ENCODE results near the gene SLC10A4.

Gene SLC10A4

DNA sequence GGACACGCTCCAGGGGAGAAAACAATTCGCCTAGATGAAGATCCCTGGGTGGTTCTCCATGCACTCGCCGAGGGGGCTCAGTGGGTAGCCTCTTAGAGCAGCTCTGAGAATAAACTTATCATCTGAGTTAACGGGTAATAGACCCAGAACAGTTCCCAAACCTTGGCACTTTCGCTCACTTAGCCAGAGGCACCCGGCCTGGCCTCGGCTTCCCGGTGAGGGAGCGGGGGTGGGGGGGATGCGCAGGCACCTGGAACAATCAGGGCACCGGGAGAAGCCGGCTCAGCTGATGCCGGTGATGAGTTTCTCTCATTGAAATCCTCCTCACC lies 6.5 kb downstream of the SLC10A4 start:
- no peak for DNase-seq (ENCODE audit: low spot score)

DNA sequence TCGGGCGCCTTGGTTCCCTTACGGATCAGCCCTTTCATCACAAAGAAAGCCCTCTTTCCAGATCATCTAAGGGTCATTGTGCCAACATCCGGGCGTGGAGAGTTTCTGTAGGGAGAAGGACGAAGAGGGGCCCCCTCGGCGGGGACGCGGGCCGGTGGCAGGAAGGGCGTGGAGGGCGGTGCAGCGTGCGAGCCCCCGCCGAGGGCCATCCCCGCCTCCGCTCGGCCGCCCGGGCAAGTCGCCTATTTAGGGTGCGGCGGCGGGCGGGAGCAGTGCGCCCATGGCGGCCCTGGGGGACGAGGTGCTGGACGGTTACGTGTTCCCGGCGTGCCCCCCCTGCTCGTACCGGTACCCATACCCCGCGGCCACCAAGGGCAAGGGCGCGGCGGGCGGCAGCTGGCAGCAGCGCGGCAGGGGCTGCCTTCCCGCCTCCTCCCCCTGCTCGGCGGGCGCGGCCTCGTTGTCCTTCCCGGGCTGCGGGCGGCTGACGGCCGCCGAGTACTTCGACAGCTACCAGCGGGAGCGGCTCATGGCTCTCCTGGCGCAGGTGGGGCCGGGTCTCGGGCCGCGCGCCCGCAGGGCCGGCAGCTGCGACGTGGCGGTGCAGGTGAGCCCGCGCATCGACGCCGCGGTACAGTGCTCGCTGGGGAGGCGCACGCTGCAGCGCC lies 7.0 kb downstream of the SLC10A4 start, which contains the start of gene ZAR1:
Gene ZAR1, plus strand, starts transcription at position 241 of the 668 bp plus-strand sequence. Its CDS starts 40 bp downstream, at position 281.
- DNase-seq (ENCODE audit: low spot score) = no peak

DNA sequence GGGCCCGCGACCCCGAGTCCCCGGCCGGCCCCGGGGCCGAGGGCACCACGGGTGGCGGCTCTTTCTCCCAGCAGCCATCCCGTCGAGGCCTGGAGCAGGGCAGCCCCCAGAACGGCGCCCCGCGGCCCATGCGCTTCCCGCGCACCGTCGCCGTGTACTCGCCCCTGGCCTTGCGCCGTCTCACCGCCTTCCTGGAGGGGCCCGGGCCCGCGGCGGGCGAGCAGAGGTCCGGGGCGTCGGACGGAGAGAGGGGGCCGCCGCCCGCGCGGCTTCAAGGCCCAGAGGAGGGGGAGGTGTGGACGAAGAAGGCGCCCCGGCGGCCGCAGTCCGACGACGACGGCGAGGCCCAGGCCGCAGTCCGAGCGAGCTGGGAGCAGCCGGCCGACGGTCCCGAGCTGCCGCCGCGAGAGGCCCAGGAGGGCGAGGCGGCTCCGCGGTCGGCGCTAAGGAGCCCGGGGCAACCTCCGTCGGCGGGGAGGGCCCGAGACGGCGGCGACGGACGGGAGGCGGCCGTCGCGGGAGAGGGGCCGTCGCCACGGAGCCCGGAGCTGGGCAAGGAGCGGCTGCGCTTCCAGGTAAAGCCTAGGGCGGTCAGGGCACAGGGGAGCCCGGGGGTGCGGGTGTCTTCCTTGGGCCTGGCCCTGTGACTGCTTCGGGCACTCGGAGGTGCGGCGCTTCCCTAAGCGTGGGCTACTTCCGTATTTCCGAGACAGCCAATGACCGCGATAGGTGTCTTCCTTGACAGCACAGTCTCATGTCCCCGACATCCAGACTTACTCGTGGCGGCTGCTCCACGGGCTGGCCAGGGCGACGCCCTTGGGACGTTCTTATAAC lies 7.8 kb downstream of the SLC10A4 start:
- no peak for DNase-seq (ENCODE audit: low spot score)

DNA sequence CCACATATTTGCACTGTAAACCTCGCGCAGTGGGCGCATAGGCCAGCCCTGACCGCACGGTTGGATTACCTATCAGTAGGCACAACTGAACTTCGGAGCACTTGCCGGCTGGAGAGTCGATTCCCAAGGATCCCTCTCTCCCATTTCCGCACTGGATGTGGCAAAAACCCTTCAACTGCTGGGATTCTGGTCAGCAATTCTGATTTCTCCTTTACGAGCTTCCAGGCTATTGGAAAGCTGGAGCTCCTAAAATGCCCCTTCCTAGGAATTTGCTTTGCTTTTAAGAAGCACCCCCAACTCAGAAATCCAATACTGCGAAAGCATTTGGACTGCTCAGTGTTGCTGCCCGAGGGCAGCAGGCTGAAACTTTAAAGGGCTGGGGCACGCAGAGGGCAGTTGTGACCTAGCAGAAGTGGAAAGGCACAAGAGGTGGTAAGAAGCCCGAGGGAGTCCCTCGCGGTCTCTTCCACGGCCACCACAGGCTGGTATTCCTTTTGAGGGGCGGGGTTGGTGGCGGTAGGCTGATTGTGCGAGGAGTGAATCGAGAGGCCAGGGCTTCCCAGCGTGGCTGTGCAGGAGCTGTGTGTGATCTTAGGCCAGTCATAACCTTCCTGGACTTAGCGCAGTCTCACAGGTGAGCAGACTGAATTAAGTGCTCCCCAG lies 8.5 kb downstream of the SLC10A4 start:
- no peak for DNase-seq (ENCODE audit: low spot score)

DNA sequence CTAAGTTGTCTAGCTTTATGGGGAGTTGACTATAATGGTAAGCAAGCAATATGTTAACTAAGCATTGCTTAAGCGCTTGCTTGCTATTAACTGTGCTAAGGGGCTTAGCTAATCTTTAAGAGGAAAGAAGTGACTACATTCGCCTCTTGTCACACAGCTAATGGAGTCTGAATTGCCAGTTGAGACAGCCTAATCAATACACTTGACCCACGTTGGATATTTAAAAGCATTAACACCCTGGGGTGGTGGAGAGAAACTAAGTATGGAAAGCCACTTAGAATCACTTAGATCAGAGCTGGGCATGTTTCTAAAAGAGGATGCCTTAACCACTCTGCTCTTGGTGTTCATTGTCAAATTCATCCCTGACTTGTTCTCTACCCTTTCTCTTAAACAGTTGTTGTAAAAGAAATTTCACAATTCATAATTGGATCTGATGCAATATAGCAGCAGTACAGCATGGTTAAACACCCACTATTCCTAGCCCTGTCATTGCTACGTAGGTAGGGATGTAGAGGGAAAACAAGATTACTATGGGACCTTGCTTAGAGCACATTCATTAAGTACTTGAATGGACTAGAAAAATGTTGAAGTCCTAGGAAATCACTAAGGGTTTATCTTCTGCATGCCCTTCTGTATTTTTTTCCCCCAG lies 10.4 kb downstream of the SLC10A4 start:
- no peak for DNase-seq (ENCODE audit: low spot score)

DNA sequence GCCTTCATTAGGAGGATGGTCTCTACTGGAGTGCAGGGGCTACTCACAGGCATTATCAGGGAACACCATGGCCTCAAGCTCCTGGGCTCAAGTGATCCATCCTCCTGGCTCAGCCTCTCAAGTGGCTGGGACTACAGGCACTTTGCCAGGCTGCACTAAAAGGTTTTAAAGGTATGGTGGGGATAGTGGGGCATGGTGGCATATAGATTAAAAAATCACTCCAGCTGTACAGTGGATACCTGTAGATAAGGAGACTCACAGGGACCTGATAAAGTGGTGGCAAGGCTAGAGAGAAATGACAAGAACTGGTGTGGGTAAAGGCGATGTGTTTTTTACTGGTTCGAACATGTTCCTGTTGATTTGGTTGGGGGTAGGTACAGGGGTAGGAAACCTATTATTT lies 12.8 kb downstream of the SLC10A4 start:
- DNase-seq (ENCODE audit: low spot score) = no peak

DNA sequence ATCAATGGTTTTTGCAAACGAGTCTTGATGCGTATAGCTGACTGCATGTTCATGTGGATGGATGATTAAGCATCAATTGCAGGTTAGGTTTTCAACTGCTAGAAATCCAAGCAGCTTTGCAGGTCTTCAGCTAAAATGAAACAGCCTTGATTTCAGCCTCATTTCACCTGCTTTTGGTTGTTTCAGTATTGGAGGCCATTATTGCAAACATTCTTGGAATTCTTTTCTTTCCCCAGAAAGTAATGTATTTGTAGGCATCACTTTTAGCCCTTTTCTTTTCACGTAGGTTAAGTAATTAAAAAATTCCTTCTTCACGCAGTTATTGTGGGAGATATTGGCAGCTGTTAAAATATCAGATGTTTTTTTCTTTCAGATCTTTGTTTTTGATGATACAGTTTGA lies 15.8 kb downstream of the SLC10A4 start:
- DNase-seq (ENCODE audit: low spot score) = no peak

DNA sequence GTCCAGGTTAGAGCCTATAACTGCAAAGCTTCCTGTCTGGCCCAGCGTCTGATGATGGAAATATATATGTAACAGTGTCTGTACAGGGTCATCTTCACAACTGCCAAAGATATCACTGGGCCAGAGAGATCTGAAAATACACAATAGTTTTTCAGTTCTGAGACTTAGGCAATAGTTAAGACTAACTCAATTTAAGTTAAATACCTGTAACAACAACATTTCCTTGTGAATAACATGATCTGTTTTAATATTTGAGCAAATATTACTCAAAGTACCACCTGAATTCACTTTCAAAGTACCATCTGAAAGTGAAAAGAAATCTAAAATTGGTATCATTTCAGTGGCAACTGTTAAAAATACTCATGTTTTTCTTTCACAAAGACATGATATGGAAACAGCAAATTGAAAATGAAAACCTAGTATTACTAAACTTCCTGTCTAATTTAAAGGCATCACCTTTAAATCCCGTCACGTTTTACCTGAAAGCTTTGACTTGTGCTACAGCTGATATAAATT lies 16.5 kb downstream of the SLC10A4 start:
- no peak for DNase-seq (ENCODE audit: low spot score)

DNA sequence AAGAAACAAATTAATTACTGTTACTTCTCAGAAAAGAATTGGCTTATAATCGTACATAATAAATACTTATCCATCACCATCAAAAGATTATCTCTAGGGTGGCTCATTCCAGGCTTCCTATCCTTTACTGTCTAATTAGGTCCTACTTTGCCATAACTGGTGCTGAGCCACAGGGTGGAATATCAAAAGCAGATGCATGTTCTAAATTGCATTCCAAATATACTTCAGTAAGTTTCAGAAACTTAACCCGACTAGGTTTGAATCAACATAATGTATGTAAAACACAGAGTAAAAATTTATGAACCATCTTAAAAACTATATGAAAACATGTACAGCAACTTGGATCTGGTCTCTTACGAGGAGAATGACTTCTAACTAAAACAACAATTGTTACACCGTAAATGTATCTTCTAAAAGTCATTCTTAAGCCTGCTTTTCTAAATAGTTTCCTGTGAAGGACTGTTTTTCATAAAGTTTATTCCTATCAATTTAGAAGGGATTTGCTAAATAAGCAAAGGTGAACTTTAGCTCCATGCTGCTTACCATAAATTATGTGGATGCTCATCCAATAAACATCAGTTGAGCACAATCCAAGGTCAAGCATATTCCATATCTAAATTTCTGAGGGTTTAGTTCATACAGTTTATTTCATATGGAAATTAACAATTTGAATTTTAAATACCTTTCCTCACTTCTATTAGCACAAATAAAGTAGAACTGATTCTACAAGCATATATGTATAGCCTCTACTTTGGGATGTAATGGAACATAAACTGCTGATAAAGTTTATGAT lies 20.3 kb downstream of the SLC10A4 start:
- DNase-seq (ENCODE audit: low spot score) = no peak

DNA sequence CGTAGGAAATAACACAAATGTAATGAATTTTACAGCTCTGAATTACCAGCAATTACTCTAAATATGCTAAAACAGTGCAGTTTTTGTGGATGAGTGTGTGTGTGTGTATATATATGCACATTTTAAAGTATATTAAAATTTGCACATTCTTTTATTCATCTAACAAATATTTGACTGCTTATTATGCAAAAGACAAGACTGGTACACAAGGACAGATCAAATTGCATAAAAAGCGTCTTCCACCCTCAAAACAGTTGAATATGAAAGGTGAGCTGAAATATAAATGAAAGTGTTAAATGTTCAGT lies 20.8 kb downstream of the SLC10A4 start:
- DNase-seq (ENCODE audit: low spot score) = no peak

DNA sequence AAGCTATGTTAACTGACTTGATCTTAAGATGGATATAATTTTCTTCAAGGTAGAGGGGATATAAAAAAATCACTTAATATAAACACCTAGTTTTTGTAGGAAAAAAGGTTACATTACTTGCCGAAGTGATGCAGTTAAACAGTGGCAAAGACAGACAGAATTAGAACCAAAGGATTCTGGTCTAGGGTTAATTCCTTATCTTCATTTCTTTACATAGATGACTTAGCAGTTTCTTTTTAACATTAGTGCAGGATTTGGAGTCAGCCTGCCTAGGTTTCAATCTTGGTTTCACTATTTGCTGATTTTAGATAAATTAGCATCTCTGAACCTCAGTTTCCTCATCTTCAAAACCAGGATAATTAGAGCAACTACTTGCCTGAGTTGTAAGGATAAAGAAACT lies 21.2 kb downstream of the SLC10A4 start:
- DNase-seq (ENCODE audit: low spot score) = no peak

DNA sequence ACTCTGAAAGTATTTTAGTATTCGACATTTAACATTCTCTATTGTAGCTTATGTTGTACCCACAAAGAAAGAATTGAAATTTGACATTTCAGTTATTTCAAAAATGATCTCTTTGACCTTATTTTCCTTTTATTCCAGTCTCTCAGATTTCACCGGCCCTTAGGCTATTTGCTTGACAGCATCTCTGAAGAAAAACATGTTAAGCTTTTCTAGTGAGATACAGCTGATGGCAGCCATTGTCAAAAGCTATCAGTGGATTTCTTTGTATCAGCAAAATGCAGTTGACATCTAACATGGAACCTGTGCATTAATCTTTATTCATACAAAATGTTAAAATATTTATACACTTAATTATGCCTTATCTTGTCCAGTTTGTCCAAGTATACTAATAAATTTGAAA lies 23.6 kb downstream of the SLC10A4 start:
- DNase-seq (ENCODE audit: low spot score) = no peak

DNA sequence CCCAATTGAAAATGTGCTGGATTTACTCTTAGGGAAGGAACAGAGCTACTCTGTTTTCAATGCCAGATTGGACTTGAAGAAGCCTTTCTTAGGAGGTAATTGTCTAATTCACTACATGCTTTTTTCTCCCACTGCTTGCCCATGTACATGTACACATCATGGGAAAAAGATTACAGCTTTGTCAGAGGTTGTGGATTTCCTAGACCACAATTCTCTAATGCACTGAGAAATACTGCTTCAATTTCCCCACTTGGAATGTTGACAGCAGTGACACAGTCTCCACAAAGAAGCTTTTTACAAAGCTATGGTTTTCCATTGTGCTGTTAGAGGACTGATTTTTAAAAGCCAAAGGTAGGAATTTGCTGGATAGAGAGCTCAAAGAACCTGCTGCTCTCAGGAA lies 26.4 kb downstream of the SLC10A4 start:
- no peak for DNase-seq (ENCODE audit: low spot score)

DNA sequence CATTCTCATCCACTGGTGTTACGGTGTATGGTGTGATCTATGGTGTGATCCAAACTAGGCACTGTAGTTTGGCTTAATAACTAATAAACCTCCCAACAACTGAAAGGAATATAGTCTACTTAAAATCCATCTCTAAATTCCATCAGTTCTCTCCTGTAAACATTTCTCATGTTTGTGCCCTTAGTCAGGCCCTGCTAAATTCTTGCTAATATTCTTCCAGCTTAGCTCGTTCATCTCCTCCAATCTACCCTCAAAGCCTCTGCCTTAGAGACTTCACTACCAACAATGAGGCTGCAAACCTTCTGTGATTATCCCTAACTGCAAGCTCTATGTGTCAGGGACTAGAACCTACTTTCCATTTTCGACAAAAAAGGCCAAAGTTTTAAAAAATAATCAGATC lies 35.0 kb downstream of the SLC10A4 start:
- DNase-seq (ENCODE audit: low spot score) = no peak

DNA sequence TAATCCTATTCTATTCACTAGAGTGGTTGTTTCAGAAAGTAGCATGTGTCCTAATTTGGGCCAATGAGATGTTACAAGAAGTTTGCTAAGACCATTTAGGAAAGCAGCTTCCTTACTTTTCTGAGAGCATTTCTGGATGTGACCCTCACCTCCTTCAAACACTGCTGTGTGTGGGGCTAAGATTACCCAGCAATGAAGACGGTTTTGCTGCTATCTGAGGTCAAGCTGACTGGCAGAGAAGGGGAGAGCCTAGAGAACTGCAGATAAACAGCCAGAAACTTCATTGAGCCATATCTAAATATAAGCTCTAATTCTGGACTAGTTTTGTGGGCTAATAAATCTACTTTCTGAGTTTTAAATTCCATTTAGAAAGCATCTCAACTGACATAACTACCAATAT lies 43.3 kb downstream of the SLC10A4 start:
- DNase-seq (ENCODE audit: low spot score) = no peak

DNA sequence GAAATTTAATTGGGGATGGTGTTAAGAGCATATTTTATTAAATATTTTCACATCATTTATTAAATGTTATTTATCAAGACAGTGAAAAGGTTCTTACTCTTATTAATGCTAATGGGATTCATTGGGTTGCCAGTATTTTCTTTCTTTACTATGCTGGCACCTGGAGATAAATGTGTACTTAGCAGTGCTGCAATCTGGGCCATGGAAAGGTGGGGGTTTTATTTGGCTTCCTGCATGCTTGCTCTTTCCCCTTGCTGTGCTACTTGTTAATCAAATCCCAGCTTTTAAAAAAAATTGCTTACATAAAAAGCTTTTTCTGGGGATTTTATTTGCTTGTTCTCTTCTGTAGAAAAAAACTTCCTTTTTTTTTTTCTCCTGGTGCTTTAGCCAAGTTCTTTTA lies 55.2 kb downstream of the SLC10A4 start:
- DNase-seq (ENCODE audit: low spot score) = no peak

Measured in CD4-positive, alpha-beta T cell treated with Interleukin-2 at 100 ng/mL for 4 hours (primary cell).